T-helper 17 cell (primary cell): ENCODE measurements around the gene POLL. TPM values are rescaled to one million over a fixed set of nuclear protein-coding genes. Genes with fewer than 3 reads are reported as not detected.

Experiments used
- ATAC-seq: fragments of 150-1000 bp; cut with Tn5 transposase; 2 replicates; pipeline ENCODE4 v1.10.0; 2021; ENCODE audit warnings: mild to moderate bottlenecking, moderate library complexity
- DNase-seq, 3 donors: peaks; one replicate each; pipeline versions ENCODE4 v3.0.0 to v3.0.0-alpha.2; 2020 to 2021
- H3K9me3 ChIP-seq: one replicate; pipeline ENCODE4 v1.7.0; 2013; ENCODE audit warnings: low read length, mild to moderate bottlenecking; ENCODE audit not compliant: control insufficient read depth, poor library complexity, severe bottlenecking
- H3K27ac Mint-ChIP-seq: one replicate; pipeline ENCODE4 v1.8.0; 2022; ENCODE audit warnings: mild to moderate bottlenecking, moderate library complexity, mixed read lengths
- H3K27me3 Mint-ChIP-seq: one replicate; pipeline ENCODE4 v1.8.0; 2022; ENCODE audit warnings: mixed read lengths
- H3K36me3 Mint-ChIP-seq: one replicate; pipeline ENCODE4 v1.8.0; 2022; ENCODE audit warnings: low read depth, mixed read lengths
- H3K4me1 Mint-ChIP-seq: one replicate; pipeline ENCODE4 v1.8.0; 2022; ENCODE audit warnings: mild to moderate bottlenecking, mixed read lengths
- H3K4me3 Mint-ChIP-seq: one replicate; pipeline ENCODE4 v1.8.0; 2022; ENCODE audit warnings: mild to moderate bottlenecking, moderate library complexity, mixed read lengths
- total RNA-seq, 4 donors: library from RNA in 2 of 4; stranded (reverse) in 2 of 4; gene quantifications; one replicate each; pipeline ENCODE4 v1.2.3 and lab custom pipeline; 2022 to 2026

The POLL gene
- total RNA-seq, 2 donors from 2014 or later, result 25.3 to 30.9 TPM

DNA sequence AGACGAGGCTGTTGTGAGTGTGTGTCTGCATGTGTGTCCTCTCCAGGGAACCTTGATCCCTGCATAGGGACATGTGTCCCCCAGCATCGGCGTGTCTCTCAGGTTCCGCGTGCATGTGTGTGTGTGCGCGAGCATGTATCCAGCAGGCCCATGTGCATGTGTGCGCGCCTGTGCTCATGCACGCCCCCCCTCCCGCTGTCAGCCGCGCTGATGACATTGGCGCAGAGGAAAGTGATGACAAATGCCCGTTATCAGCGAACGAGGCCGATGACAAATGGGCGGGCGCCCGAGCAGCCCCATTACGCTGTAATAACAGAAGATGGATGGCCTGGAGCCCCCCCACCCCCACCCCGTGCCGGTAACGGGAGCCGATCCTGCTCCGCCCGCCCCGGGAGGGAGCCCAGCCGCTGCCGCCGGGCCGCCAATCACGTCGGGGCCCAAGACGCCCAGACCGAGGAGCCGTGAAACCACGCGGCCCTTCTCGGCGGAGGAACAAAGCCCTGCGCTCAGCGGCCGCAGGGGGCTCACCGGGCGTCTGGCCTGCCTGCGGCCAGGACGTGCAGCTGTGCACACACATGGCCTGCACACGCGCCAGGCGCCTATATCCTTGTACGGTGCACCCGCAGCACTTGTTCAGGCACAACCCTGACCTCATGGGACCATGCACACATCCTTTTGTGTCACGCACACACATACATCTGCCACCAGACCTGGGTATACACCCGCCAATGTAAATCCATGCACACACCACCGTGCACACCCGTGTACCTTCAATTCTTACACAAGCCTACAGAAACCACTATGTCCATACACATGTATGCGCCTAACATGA, 21.5 kb downstream of the POLL start:
- H3K4me3 Mint-ChIP-seq, result no peak overlapping the region
- H3K9me3 ChIP-seq, result no peaks in the 10 kb centered on the region
- ATAC-seq (no peak), DNase-seq (no peak)
- peaks cover 14% of the 10 kb centered on the region for H3K4me1 Mint-ChIP-seq
- no peak overlapping the region for H3K27ac Mint-ChIP-seq
- peaks cover 5% of the 10 kb centered on the region for H3K36me3 Mint-ChIP-seq
- peaks cover 69% of the 10 kb centered on the region for H3K27me3 Mint-ChIP-seq

DNA sequence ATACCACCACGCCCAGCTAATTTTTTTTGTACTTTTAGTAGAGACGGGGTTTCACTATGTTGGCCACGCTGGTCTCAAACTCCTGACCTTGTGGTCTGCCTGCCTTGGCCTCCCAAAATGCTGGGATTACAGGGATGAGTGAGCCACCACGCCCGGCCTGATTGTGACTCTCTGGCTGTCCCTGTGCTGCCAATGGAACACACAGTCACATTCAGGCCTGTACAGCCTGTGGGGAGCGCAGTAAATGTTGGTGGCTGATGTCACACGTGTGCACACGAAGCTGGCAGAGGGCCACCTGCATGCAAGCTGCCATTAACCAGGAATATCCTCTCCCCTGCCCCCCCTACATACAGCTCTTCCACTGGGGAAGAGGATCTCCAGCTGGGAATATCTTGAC, 22.1 kb downstream of the POLL start:
- DNase-seq, result no peak
- peaks cover 14% of the 10 kb centered on the region for H3K4me1 Mint-ChIP-seq
- H3K27me3 Mint-ChIP-seq, result peaks cover 69% of the 10 kb centered on the region
- no peak overlapping the region for H3K27ac Mint-ChIP-seq
- no peak for ATAC-seq
- H3K9me3 ChIP-seq, result no peaks in the 10 kb centered on the region
- peaks cover 5% of the 10 kb centered on the region for H3K36me3 Mint-ChIP-seq
- H3K4me3 Mint-ChIP-seq, result no peak overlapping the region

DNA sequence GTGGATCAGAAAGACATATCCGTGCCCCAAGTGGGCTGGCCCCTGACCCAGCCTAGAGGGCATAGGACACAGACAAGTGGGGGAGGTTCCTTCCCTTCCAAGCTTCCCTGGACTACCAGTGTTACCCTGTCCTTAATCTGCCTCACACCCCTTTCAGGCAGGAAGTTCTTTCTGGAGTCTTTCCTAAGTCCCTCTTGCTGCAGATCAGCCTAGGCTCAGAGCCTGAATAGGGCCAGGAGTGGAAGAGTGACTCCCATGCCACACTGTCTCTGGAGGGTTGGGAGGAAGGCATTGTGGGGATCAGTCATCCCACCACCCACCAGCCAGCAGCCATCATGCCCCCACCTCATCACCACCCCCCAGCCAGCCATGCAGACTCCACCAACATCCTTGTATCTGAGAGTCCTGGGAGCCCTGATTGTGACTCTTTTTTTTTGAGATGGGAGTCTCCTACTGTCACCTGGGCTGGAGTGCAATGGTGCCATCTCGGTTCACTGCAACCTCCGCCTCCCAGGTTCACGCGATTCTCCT, 22.6 kb downstream of the POLL start:
- H3K36me3 Mint-ChIP-seq, result peaks cover 5% of the 10 kb centered on the region
- no peak overlapping the region for H3K27ac Mint-ChIP-seq
- H3K27me3 Mint-ChIP-seq, result peaks cover 69% of the 10 kb centered on the region
- no peak overlapping the region for H3K4me3 Mint-ChIP-seq
- H3K4me1 Mint-ChIP-seq, result peaks cover 18% of the 10 kb centered on the region
- H3K9me3 ChIP-seq, result no peaks in the 10 kb centered on the region
- ATAC-seq, result no peak
- DNase-seq, result no peak

DNA sequence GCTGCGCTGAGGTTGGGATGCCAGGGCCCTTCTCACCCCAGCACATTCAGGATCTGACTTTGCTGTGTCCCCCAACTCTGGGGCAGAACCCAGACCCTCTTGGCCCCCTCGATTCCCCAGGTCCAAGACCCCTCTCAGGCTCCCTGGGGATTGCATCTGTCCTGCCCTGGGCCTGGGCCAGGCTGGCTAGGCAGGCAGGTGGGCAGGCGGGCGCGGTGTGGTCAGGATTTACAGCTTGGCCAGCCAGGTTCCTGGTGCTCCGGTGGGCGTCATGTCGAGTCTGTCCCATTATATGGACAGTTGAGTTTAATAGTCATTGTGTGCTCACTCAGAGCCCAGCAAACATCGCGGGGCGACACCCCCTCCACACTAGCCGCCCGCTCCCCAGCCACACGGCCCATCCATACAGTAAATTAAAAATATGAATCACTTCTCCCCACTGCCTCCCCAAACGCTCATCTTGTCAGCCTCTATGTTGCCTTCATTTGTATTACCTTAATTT, 23.5 kb downstream of the POLL start:
- no peaks in the 10 kb centered on the region for H3K9me3 ChIP-seq
- H3K4me1 Mint-ChIP-seq, result peaks cover 19% of the 10 kb centered on the region
- peaks cover 5% of the 10 kb centered on the region for H3K36me3 Mint-ChIP-seq
- H3K27me3 Mint-ChIP-seq, result peaks cover 64% of the 10 kb centered on the region
- H3K4me3 Mint-ChIP-seq, result no peak overlapping the region
- no peak overlapping the region for H3K27ac Mint-ChIP-seq
- ATAC-seq, result no peak
- DNase-seq, result no peak

DNA sequence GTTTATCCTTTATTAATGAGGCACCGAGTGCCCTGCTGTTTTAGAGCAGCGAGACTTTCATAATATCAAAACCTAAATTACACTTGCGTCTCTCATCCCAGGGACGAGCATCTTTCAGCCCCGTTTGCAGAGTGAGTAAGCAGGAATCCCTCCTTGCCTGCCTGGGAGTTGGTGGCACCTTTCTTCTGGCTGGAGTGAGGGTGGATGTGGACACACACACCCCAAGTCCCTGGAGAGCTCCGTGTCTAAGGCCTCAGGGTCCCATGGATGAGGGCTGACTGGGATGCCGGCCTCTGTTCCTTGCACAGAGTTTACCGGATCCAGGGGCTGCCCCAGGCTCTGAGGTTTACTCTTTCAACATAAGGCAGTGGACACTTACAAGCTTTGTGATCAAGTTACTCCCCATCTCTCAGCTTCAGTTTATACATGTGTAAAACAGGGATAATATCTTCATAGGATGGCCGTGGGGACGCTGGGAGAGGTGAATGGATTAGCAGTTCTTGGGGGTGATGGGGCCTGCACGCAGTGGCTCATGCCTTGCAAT, 24.5 kb downstream of the POLL start:
- no peak overlapping the region for H3K4me3 Mint-ChIP-seq
- no peak for DNase-seq
- ATAC-seq, result no peak
- H3K9me3 ChIP-seq, result no peaks in the 10 kb centered on the region
- H3K36me3 Mint-ChIP-seq, result peaks cover 5% of the 10 kb centered on the region
- peaks cover 23% of the 10 kb centered on the region for H3K4me1 Mint-ChIP-seq
- H3K27ac Mint-ChIP-seq, result no peak overlapping the region
- H3K27me3 Mint-ChIP-seq, result peaks cover 58% of the 10 kb centered on the region

DNA sequence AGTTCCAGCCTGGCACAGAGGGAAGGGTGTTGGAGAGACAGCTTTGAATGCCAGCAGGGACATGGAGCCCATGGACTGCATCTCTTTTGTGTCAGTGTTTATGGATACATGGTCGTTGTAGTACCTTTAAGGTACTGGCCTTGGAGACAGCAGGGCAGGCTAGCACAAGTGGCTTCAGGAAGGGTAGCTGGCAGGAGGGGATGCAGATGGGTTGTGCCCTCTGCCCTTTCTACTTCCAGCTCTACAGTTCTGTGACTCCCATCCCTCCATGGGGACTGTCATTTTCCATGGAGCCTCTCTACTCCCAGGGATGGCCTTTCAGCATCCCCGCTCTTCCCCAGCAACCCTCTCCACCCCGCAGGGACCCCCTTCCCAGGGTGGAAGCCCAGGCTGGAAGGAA, 25.1 kb downstream of the POLL start:
- H3K4me3 Mint-ChIP-seq, result no peak overlapping the region
- ATAC-seq (no peak), DNase-seq (no peak)
- peaks cover 29% of the 10 kb centered on the region for H3K4me1 Mint-ChIP-seq
- no peaks in the 10 kb centered on the region for H3K9me3 ChIP-seq
- H3K36me3 Mint-ChIP-seq, result peaks cover 5% of the 10 kb centered on the region
- H3K27me3 Mint-ChIP-seq, result peaks cover 53% of the 10 kb centered on the region
- H3K27ac Mint-ChIP-seq, result no peak overlapping the region

DNA sequence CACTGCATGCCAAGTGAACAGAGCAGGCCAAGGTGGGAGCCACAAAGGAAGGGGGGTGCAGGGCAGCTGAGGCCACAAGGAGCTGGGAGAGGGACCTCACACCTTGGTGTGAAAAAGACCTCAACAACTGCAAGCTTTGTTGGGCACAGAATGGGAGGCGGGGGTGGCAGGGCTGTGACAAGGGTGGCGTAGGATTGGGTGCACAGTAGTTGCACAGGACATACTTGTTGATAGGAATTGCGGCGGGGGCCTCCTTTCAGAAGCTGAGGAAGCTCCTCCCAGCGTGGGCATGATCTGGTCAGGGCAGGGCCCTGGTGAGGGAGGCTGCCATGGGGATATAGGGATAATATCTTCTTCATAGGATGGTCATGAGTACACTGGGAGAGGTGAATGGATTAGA, 25.8 kb downstream of the POLL start:
- H3K27me3 Mint-ChIP-seq, result peaks cover 45% of the 10 kb centered on the region
- no peak overlapping the region for H3K27ac Mint-ChIP-seq
- no peaks in the 10 kb centered on the region for H3K9me3 ChIP-seq
- peaks cover under 1% of the 10 kb centered on the region for H3K36me3 Mint-ChIP-seq
- DNase-seq (no peak), ATAC-seq (no peak)
- H3K4me1 Mint-ChIP-seq, result peaks cover 34% of the 10 kb centered on the region
- H3K4me3 Mint-ChIP-seq, result no peak overlapping the region

DNA sequence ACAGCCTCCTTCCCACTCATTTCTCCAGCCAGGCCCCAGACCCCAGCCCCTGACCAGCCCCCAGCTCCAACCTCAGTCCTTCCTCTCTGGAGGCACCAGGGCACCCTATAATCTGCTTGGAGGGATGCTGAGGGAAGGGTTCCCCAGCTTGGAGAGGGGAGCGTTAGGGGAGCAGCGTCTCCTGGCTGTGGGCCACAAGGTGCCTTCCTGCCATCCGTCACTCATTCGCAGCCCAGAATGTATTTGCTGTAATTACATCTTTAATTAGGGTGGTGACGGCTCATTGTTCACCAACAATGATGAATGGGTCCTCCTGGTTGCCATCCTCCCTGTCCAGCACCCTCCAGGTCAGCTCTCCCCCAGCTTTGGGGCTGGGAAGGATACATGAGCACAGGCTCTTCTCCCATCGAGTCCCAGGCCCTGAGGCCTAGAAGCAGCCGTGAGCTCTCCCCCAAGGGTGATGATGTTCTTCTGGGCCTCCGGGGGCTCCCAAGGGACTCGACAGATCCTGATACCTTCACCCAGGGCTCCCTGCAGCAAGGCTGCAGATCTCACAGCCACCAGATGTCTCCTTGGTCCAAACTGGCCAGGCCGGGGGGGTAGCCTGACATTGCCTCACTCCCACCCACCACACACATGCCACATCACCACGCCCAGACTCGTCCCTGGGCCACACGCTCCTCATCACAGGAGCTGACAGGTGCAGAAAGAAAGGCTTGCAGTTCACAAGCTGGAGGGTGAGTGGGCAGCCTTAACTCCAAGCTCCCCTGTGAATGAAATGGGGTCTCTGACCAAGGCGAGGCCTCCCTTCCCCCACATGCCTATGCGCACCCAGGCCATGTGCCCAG, 26.8 kb downstream of the POLL start:
- DNase-seq (no peak), ATAC-seq (no peak)
- no peak overlapping the region for H3K27ac Mint-ChIP-seq
- H3K9me3 ChIP-seq, result no peaks in the 10 kb centered on the region
- H3K4me1 Mint-ChIP-seq, result peaks cover 34% of the 10 kb centered on the region
- H3K4me3 Mint-ChIP-seq, result no peak overlapping the region
- no peaks in the 10 kb centered on the region for H3K36me3 Mint-ChIP-seq
- peaks cover 35% of the 10 kb centered on the region for H3K27me3 Mint-ChIP-seq

DNA sequence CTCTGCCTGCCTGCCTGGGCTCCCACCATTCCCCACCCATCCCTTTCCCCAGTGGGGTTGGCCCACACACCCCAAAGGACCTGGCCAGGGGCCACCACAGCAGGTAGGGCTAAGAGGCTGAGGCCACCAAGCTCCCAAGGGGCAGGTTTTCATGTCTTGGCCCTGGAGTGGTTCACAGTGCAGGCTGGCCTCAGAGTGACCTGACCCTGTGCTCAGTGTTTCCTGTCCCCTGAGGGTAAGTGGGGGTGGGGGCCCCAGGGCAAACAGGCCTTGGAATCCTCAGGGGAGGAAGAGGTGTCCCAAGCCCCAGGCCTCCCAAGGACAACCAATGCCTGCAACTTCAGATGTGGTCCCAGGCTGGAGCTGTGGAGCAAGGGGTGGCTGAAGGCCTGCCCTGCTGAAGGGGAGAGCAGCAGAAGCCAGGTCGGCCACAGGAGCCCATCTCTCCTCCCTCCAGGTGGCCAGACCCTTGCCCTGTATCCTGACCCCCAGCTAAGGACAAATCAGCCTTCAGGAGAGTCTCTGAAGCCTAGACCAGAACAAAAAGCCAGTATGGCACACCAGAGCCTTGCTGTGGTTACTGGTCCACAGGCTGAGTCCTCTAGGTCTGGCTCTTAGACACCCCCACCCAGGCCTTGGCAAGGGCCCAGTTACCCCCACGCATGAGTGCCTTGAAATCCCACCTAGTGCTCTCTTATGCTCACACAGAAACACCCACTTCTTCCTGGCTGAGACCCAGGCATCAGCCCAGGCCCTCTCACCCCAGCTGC, 27.6 kb downstream of the POLL start:
- Mint-ChIP-seq H3K4me1 (peaks cover 34% of the 10 kb centered on the region), H3K27me3 (peaks cover 30% of the 10 kb centered on the region), H3K27ac (no peak overlapping the region), H3K36me3 (no peaks in the 10 kb centered on the region), H3K4me3 (no peak overlapping the region)
- ATAC-seq, result peak; percentile 22
- H3K9me3 ChIP-seq, result no peaks in the 10 kb centered on the region
- no peak for DNase-seq

DNA sequence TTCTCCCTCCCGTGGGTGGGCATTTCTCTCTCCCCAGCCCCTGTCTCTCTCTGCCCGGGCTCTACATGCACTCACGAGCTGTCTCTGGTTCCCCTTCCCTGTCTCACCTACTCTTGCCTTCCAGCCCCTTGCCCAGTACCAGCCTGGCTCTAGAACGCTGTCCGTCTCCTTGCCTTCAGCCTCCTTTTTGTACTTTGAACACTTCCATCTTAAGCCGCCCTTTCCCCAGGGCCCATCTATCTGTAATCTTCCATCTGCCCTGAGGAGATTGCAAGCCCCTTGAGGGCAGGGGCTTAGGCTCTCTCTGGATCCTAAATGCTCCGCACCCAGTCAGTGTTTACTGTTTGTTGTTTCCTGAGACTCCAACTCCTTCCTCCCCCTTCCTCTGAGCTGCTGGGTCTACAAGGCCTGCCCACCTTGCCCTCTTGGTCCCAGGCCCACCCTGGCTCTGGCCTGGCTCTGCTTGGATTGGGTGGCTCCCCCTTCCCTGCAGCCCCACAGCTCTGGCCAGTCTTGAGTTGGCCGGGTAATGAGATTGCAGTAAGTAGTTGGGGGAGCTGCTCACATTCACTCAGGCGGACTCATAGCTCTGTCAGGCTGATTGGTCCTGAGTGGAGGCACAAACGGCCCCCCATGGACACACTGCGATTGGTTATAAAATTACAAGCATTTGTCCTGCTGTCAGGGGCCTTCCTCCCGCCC, 28.3 kb downstream of the POLL start:
- H3K4me3 Mint-ChIP-seq, result peak overlapping the region; percentile 75

DNA sequence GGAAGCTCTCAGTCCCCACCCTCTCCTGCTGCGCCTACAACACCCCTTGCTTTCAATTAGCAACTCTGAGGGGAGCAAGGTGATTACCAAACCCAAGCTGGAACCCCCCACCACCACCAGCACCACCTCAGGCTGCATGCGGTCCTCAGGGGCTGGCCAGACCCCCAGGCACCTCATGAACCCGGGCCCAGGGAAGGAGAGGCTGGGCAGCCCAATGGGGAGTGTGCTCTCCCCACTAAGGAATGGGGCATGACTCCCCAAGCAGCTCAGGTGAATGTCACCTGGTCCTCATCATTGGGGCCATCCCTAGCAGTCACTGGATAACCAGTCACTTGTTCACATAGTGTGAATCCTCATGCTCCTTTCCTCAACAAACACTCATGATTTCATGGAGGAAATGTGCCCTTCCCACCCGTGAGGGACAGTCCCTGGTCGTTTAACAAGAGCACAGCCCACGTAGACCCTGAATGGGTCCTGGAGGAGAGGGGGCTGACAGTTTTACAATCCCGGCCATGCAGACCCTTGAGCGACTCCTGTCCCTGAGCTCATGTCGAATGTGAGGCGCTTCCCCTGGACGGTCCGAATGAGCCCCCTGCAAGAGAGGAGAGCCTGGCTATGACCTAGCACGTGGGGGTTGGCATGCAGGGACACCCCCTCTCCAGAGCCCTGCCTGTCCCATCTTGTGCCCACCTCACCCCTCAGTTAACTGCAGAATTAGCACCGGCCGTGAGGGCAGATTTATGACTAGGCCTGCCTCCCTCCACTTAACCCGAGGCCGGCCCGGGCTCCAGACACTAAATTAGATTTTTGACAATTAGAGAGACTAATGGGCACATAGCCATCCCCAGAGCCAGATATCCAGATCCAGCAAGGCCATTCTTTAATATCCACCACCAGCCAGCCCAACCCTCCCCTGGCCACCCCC, 29.1 kb downstream of the POLL start:
- H3K4me1 Mint-ChIP-seq, result peaks cover 37% of the 10 kb centered on the region
- DNase-seq (no peak), ATAC-seq (no peak)
- peak overlapping the region; percentile 52 for H3K4me3 Mint-ChIP-seq
- peaks cover 17% of the 10 kb centered on the region for H3K27me3 Mint-ChIP-seq
- no peaks in the 10 kb centered on the region for H3K36me3 Mint-ChIP-seq
- H3K9me3 ChIP-seq, result no peaks in the 10 kb centered on the region
- H3K27ac Mint-ChIP-seq, result peak overlapping the region; percentile 76

More for the DNA sequence above, 28.3 kb downstream of the POLL start:
- H3K4me1 Mint-ChIP-seq, result peaks cover 37% of the 10 kb centered on the region
- no peak for DNase-seq
- no peak overlapping the region for H3K27ac Mint-ChIP-seq
- H3K27me3 Mint-ChIP-seq, result peaks cover 23% of the 10 kb centered on the region
- no peaks in the 10 kb centered on the region for H3K9me3 ChIP-seq
- ATAC-seq, result no peak
- no peaks in the 10 kb centered on the region for H3K36me3 Mint-ChIP-seq
